Activated CD4-positive, alpha-beta T cell treated with anti-CD3 and anti-CD28 coated beads, Interleukin-2, amount 50 U/mL, for 48 hours (primary cell): Measurements from ENCODE around the gene CBY1.
A peak's percentile ranks its signal among the peaks of the same experiment; 100 is the strongest.

ENCODE experiments used
- DNase-seq, 2 experiments: peaks; one replicate each; pipeline ENCODE4 v3.0.0-alpha.2; 2020

Gene CBY1

DNA sequence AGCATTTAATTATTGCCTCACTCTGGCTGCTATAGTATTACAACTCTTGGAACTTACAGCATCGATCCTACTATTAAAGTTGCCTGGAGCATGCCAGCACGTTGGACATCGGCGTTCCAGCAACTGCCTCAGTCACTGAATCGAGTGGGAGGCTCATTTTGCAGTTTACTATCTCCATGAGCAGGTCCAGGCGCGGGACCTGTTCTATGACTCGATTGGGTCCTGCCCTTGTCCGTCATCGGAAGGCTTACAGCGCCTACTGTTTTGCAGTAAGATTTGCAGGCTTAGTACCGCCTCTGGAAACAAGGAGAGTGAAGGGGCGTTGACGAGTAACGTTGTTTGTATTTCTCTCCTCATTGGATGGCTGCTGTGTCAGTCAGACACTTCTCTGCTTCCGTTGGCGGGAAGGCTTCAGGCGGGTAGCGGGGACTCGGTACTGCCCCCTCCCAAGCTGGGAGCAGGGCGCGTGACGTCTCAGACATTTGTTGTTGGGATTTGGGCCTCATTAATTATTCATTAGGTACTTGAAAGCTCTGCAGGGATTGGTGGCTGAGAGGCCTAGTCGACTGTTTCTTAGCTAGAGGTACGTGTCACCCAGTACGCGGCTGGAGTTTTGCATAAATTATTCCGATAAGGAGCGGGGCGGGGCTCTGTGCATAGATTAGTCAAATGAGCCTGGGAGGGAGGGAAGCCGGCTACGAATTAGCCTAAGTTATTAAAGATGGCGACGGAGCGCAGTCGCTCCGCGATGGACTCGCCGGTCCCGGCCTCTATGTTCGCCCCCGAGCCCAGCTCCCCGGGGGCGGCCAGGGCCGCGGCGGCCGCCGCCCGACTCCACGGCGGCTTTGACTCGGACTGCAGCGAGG lies 49.0 kb downstream of the CBY1 start, which contains the start of gene GTPBP1:
GTPBP1 (plus strand) TSS at position 710 of the 866 bp plus-strand sequence; CDS start at position 722, 12 bp downstream.
- peak; percentile 94 to 96 for DNase-seq

- DNase-seq, result peak; percentile 34 to 41
These were observed 49.9 kb downstream of the CBY1 start for GRCh38 chr22:38706101-38706900.

DNA sequence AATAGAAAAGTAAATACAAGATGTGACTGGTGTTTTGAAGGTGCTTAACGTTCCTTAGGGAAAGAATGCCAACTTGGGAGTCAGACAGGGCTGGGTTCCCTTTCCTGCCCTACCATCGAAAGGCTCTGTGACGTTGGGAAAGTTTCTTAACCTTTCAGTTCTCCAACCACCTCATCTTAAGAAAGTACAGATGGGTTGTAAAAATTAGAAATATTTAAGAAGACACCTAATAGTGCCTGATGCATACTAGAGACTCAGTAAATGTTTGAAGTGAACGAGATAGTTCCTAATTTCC lies 50.4 kb downstream of the CBY1 start:
- DNase-seq, result no peak

GRCh38 chr22:38707346-38707745 lies 50.9 kb downstream of the CBY1 start:
- no peak for DNase-seq

- no peak for DNase-seq
These were observed 51.5 kb downstream of the CBY1 start for GRCh38 chr22:38707984-38708383.

- DNase-seq, result no peak
These were observed 52.9 kb downstream of the CBY1 start for GRCh38 chr22:38709306-38709705.

DNA sequence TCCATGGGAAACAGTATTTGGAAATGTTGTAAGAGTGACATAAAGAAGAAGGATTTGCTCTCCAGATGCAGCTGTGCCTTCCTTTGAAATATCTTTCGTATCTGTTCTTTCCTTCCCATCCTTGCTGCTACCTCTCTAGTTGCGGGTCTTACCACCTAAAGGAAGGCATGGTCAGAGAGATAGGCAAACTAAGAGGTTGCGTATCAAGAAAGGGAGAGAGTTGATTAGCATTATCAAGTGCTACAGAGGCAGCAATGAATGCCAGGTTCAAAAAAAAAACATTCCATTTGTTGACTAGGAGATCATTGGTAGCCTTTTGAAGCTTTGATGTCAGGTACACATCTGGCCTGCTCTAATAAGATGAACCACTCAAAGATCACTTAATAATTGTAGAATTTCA lies 53.9 kb downstream of the CBY1 start:
- no peak for DNase-seq

DNA sequence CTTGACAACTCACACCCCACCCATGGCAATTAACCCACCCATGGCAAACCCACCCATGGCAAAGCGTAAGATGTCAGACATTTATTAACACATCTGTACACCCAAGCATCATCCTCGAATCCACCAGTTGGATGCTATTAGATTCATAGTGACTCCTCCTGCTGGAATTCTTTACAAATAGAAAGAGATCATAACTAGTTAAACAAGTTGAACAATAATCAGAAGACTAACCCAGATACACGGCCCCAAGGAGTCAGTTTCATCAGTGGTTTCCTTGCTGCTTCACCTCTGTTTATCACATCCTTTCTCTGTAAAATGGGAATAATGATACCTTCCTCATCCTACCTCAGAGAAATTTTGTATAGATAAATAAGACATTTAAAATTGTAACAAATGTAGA lies 54.4 kb downstream of the CBY1 start:
- no peak for DNase-seq

DNA sequence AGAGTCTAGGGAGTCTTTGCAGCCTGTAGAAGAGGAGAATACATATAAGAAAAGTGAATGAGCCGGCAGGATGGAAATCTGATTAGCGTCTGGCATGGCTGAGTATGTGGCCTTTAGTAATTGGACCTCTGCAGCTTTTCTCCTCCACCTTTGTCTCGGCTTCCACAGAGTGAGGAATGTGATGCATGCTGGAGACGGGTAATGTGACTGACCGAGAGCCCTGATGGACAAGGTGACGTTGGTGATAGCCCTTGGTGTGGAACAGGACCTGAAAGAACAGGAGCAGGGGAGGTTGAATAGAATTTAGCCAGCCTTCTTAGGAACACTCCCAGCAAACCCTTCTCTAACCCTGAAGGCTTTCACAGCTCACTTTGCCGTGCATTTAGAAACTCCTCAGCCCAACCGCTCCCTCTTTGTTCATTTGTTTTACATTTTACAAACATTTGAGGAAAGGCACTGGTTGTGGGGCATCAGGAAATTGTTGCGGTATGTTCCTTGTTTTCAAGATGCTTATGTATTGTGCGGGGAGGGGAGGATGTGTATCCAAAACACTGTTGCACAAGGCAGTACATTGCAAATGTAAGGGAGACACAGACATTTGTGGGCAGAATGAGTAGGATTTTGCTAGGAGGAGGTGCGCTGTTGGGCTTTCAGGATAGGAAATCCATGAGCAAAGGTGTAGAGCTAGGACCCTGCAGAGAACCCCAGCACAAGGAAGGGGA lies 56.2 kb downstream of the CBY1 start:
- DNase-seq, result no peak

- DNase-seq, result no peak
These were observed 57.5 kb downstream of the CBY1 start for GRCh38 chr22:38713921-38714320.

GRCh38 chr22:38715176-38715764 lies 58.8 kb downstream of the CBY1 start:
- no peak for DNase-seq

DNA sequence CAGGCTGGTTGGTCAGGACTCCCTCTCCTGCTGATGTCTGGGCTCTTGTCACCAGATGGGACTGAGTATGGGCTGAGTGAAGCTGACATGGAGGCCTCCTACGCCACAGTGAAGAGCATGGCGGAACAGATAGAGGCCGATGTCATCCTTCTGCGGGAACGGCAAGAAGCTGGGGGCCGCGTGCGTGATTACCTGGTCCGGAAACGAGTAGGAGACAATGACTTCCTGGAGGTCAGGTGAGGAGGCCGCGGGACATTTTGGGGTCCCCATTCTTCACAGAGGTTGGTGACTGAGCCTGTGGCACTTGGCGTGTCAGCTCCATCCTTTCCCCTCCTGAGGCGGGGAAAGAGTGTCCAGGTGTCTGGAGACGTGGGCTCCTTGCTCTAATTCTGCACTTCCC lies 59.4 kb downstream of the CBY1 start:
- no peak for DNase-seq

GRCh38 chr22:38716271-38716670 lies 59.8 kb downstream of the CBY1 start:
- no peak for DNase-seq

- DNase-seq, result no peak
These were observed 60.4 kb downstream of the CBY1 start for GRCh38 chr22:38716826-38717225.

DNA sequence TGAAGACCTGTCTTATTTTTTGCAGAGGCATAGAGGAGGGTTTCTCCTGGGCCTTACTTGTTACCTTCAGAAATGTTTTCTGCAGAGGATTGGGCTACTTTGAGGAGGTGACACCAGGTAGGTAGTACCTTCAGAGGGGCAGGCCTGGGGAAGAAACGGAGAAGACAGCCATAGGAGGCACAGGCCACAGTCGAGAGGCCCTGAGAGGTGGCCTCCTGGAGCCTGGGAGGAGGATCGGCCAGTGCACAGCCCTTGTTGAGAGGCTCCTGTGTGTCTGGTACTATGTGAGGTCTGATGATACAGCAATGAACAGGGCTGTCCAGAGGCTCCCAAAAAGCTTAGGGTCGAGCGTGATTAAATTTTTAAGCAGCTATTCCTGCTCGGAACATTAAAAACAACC lies 60.8 kb downstream of the CBY1 start:
- no peak for DNase-seq

DNA sequence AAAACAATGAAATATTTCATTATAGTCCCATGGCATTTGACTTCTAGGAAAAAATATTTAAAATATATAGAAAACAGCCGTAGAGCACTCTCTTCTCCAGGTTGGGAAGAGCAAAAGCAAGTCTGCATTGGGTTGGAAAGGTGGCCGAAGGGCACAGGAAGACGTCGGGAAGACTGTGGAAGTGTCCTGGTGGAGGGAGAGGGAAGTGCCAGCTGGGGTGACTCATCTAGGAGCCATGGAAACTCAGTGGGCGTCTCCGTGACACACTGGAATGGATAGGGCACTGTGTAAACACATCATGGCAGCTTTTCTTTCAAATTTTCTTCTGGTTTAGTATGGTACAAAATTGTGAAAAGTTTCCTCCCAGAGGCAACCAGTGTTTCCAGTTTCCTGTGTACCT lies 62.0 kb downstream of the CBY1 start:
- DNase-seq, result no peak

DNA sequence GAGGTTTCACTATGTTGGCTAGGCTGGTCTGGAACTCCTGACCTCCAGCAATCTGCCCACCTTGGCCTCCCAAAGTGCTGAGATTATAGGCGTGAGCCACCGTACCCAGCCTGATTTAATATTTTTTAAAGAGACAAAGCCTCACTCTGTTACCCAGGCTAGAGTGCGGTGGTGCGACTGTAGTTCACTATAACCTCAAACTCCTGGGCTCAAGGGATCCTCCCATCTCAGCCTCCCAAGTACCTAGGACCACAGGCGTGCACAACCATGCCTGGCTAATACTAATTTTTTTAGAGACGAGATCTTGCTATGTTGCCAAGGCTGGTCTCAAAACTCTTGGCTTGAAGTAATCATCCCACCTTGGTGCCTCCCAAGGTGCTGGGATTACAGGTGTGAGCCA lies 62.8 kb downstream of the CBY1 start:
- DNase-seq, result no peak

- no peak for DNase-seq
These were observed 63.9 kb downstream of the CBY1 start for GRCh38 chr22:38720350-38720749.

DNA sequence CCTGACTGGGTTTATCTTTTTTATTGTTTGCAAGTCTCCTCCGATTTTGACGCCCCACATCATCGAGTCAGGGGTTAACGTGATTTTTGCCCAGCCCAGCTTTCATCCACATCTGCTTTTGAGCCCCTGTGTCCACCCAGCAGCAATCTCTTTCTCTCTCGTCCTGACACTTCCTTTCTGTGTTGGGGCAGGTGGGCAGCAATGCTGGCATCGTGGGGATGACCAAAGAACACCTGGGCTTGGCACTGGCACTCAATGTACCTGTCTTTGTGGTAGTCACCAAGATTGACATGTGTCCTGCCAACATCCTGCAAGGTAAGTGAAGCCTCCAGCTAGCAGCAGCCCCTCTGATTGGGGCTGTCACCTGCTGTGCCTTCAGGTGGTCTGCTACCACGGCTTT lies 65.1 kb downstream of the CBY1 start:
- DNase-seq, result no peak
